Mesenteric fat pad (tissue), 1 donor: ENCODE measurements around the gene PRSS2. TPM values are rescaled to one million over a fixed set of nuclear protein-coding genes. Genes with fewer than 3 reads are reported as not detected.

Experiments used
- DNase-seq: peaks from one replicate; pipeline ENCODE4 v3.0.0-alpha.2; 2020; ENCODE audit warnings: low spot score
- total RNA-seq: library from RNA; stranded (reverse); fragmentation: NEBNext Ultra II Directional; extraction: Animal tissue kit (Norgen Biotek cat#: 25700); gene quantifications from one replicate; pipeline ENCODE4 v1.2.1, GENCODE V29; 2021
- donor health status: DM: yes; HTN: yes; CAD: no.

PRSS2 gene
- total RNA-seq, 1 donor from 2014 or later: 9.3 TPM

GRCh38 chr7:142822714-142823113, 51.9 kb downstream of the PRSS2 start:
- no peak for DNase-seq

Other genes with a start within 250 kb of the PRSS2 start
- 5.0 TPM for gene PRSS1, start 21.5 kb upstream of the PRSS2 start, total RNA-seq
- 6.3 TPM for gene EPHB6, start 84.1 kb downstream of the PRSS2 start, total RNA-seq
- gene TRPV6, start 114.8 kb downstream of the PRSS2 start, total RNA-seq: not detected
- not detected for gene TRPV5, start 162.8 kb downstream of the PRSS2 start, total RNA-seq
- not detected for gene LLCFC1, start 168.5 kb downstream of the PRSS2 start, total RNA-seq
- gene KEL, start 191.4 kb downstream of the PRSS2 start, total RNA-seq: not detected